ENCODE data around the gene SLC7A1. TPM values are rescaled to one million over a fixed set of nuclear protein-coding genes. Genes with fewer than 3 reads are reported as not detected.

The SLC7A1 gene
- total RNA-seq, 2 donors from 2014 or later: 19.1 to 35.3 TPM

DNA sequence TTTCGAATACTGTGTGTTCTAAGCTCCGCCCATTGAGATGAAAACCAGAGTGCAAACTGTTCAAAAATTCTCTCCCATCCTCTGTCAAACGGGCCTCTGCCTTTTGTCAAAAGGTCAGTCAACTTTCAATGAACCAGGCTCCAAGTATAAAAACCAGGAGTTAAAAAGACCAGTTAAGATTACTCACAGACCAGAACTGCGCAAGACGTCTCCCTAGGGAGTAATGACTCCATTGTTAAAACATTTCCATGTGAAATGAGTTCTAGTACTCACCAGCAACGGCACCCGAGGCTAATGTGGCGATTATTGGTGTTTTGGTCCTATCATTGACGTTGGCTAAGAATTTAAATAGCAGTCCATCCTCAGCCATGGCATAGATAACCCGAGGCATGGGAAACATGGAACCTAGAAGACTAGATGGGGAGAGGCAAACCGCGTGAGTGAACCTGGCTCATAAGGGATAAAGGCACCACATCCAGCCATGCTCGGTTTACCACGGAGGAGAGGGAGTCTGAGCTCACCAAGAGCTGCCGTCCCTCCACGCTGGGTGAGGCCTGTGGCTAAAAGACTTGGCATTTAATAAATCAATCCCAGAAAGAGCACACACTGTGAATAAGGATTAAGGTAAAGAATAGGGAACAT is 73.3 kb downstream of the SLC7A1 start:
- Histone ChIP-seq H3K27me3 (replicated peaks; ENCODE audit: insufficient read depth) (no peaks in the 10 kb centered on the region), H3K4me1 (replicated peaks) (no peaks in the 10 kb centered on the region), H3K27ac (no peak overlapping the region), H3K4me3 (no peak overlapping the region), H3K36me3 (no peaks in the 10 kb centered on the region), H3K9me3 (no peaks in the 10 kb centered on the region)
- WGBS: 89% methylated on average over 16 of the region's 16 CpGs
- DNase-seq (ENCODE audit: low spot score): no peak
- intact Hi-C loops (cut with DNase I): no loop called here
- TF ChIP-seq POLR2AphosphoS5 (IDR thresholded peaks at IDR 0.05): no peak
- TF ChIP-seq, protein P1, sequence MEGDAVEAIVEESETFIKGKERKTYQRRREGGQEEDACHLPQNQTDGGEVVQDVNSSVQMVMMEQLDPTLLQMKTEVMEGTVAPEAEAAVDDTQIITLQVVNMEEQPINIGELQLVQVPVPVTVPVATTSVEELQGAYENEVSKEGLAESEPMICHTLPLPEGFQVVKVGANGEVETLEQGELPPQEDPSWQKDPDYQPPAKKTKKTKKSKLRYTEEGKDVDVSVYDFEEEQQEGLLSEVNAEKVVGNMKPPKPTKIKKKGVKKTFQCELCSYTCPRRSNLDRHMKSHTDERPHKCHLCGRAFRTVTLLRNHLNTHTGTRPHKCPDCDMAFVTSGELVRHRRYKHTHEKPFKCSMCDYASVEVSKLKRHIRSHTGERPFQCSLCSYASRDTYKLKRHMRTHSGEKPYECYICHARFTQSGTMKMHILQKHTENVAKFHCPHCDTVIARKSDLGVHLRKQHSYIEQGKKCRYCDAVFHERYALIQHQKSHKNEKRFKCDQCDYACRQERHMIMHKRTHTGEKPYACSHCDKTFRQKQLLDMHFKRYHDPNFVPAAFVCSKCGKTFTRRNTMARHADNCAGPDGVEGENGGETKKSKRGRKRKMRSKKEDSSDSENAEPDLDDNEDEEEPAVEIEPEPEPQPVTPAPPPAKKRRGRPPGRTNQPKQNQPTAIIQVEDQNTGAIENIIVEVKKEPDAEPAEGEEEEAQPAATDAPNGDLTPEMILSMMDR (IDR thresholded peaks at IDR 0.05): no peak
- no peak for TF ChIP-seq POLR2A (IDR thresholded peaks at IDR 0.05)

DNA sequence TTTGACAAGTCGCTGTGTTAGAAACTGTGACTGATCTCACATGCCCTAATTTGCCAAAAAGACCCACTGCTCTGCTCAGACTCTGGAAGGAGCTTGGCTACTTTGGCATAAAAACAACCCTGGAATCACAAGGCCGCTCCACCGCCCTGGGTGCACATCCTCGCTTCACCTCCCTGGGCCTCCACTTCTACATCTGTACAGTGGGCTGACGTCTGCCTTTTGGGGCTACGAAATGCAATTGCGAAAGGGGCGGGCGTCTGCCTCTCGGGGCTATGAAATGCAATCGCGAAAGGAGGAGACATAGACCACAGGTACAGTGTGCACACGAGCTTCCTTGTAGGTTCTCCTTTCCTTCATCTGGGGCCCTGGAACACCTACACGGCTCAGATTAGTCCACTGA is 74.2 kb downstream of the SLC7A1 start:
- DNase-seq (ENCODE audit: low spot score): no peak
- intact Hi-C loops (cut with DNase I): no loop called here
- H3K36me3 ChIP-seq: no peaks in the 10 kb centered on the region
- H3K27me3 ChIP-seq (replicated peaks; ENCODE audit: insufficient read depth): no peaks in the 10 kb centered on the region
- H3K27ac ChIP-seq: no peak overlapping the region
- 95% methylated on average over 14 of the region's 14 CpGs for WGBS
- H3K4me1 ChIP-seq (replicated peaks): no peaks in the 10 kb centered on the region
- TF ChIP-seq POLR2A (IDR thresholded peaks at IDR 0.05) (no peak), POLR2AphosphoS5 (IDR thresholded peaks at IDR 0.05) (no peak)
- TF ChIP-seq, protein P1 (IDR thresholded peaks at IDR 0.05): no peak
- no peak overlapping the region for H3K4me3 ChIP-seq
- H3K9me3 ChIP-seq: no peaks in the 10 kb centered on the region

DNA sequence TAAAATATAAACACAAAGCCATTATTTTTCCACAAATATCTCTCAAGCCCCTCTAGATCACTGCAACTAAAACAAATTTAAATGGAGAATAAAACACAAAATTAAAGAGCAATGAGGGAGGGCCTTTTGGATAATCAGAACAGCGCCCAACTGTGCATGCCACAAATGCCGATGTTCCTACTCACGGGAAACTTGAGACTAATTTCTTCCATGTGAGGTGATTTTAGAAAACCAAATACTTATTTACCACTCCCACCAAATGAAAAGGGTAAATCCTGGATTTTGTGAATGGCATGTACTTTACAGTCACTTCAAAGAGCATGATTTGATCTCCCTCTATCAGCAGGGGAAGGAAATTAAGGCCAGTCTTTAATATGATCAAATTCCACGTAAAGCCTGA is 74.8 kb downstream of the SLC7A1 start:
- WGBS: 86% methylated on average over 4 of the region's 4 CpGs
- TF ChIP-seq POLR2AphosphoS5 (IDR thresholded peaks at IDR 0.05) (no peak), POLR2A (IDR thresholded peaks at IDR 0.05) (no peak)
- TF ChIP-seq, protein P1 (IDR thresholded peaks at IDR 0.05): no peak
- no peaks in the 10 kb centered on the region for H3K4me1 ChIP-seq (replicated peaks)
- intact Hi-C loops (cut with DNase I): no loop called here
- H3K9me3 ChIP-seq: no peaks in the 10 kb centered on the region
- H3K36me3 ChIP-seq: no peaks in the 10 kb centered on the region
- no peak overlapping the region for H3K4me3 ChIP-seq
- no peak overlapping the region for H3K27ac ChIP-seq
- DNase-seq (ENCODE audit: low spot score): no peak
- no peaks in the 10 kb centered on the region for H3K27me3 ChIP-seq (replicated peaks; ENCODE audit: insufficient read depth)

DNA sequence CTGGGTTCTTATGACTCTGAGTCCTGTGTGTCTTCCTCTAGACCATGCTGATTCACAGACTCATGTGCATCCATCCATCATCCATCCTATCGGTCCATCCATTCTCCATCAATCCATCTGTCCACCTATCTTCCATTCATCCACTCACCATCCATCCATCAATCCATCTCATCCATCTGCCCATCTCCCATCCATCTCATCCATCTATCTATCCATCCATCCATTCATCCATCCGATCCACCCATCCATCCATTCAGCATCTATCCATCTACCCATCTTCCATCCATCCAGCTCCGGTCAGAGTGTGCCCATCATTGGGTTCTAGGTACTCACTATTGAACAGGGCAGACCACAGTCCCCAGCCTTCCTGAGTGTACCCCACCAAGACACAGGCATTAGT is 75.6 kb downstream of the SLC7A1 start:
- H3K4me3 ChIP-seq: no peak overlapping the region
- intact Hi-C loops (cut with DNase I): loop anchor here (5.0 kb wide), 1 partner anchor 67 kb away; no protein-coding TSS in a partner anchor
- DNase-seq (ENCODE audit: low spot score): no peak
- no peaks in the 10 kb centered on the region for H3K9me3 ChIP-seq
- no peaks in the 10 kb centered on the region for H3K27me3 ChIP-seq (replicated peaks; ENCODE audit: insufficient read depth)
- TF ChIP-seq, protein P1 (IDR thresholded peaks at IDR 0.05): no peak
- TF ChIP-seq POLR2A (IDR thresholded peaks at IDR 0.05) (no peak), POLR2AphosphoS5 (IDR thresholded peaks at IDR 0.05) (no peak)
- no peaks in the 10 kb centered on the region for H3K36me3 ChIP-seq
- no peaks in the 10 kb centered on the region for H3K4me1 ChIP-seq (replicated peaks)
- no peak overlapping the region for H3K27ac ChIP-seq
- 98% methylated on average over 3 of the region's 3 CpGs for WGBS

DNA sequence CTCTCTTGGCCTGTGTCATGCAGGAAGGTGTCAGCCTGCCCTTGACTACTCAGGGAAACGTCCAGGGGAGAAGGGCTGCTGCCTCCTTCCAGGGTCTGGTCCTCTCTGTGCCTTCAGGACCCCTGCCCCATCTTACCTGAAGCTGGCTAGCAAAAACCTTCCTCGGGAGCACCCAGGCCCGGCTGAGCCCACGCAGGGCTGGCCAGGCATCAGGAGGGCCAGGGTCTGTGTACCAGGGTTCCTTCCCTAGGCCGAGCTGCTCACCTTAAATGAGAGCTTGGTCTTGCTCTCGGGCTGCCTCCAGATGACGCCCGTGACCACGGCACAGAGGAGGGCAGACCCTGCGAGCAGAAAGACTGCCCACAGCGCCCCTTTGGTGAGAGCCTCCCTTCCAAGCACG is 78.6 kb downstream of the SLC7A1 start:
- Histone ChIP-seq H3K4me1 (replicated peaks) (no peaks in the 10 kb centered on the region), H3K4me3 (no peak overlapping the region), H3K27me3 (replicated peaks; ENCODE audit: insufficient read depth) (no peaks in the 10 kb centered on the region), H3K36me3 (peaks cover 0 to 10% of the 10 kb centered on the region in 2 donors), H3K9me3 (no peaks in the 10 kb centered on the region), H3K27ac (no peak overlapping the region)
- 82% methylated on average over 12 of the region's 12 CpGs for WGBS
- intact Hi-C loops (cut with DNase I): loop anchor here (5.0 kb wide), 1 partner anchor 70 kb away; no protein-coding TSS in a partner anchor
- TF ChIP-seq POLR2AphosphoS5 (IDR thresholded peaks at IDR 0.05): no peak
- TF ChIP-seq, protein P1 (IDR thresholded peaks at IDR 0.05): no peak
- TF ChIP-seq POLR2A (IDR thresholded peaks at IDR 0.05): no peak
- no peak for DNase-seq (ENCODE audit: low spot score)
